ENCODE results near the gene SREBF2.

- TF ChIP-seq CTCF (IDR thresholded peaks at IDR 0.05; ENCODE audit: poor library complexity) (no peak), EZH2 (IDR thresholded peaks at IDR 0.05; ENCODE audit: borderline replicate concordance) (peak; percentile 70)
Measured at GRCh38 chr22:41915035-41915785, 82.3 kb downstream of the SREBF2 start, which contains the start of gene SHISA8.
